GM18951 (cell line): ENCODE results near the gene RNF157.

Source experiments
- POLR2A ChIP-seq: IDR thresholded peaks from 4 replicates; pipeline ENCODE4 v1.6.1; 2011; ENCODE audit warnings: mild to moderate bottlenecking; ENCODE audit not compliant: insufficient read length, insufficient read depth; ENCODE audit errors: extremely low read depth
- in situ Hi-C: fragments of 300-500 bp; cut with MboI; formaldehyde crosslinking; loops from one replicate; pipeline ENCODE4 v1.12.0; 2022; ENCODE audit warnings: low sequenced_read_pairs, mixed read lengths, inconsistent platforms; ENCODE audit not compliant: unreplicated experiment

The RNF157 gene

GRCh38 chr17:76146053-76146851 is 94.0 kb downstream of the RNF157 start:
- in situ Hi-C loops = no loop called here
- no peak for TF ChIP-seq POLR2A

GRCh38 chr17:76145231-76146052 is 94.9 kb downstream of the RNF157 start:
- in situ Hi-C loops = no loop called here
- TF ChIP-seq POLR2A = no peak

GRCh38 chr17:76142585-76143041 is 97.7 kb downstream of the RNF157 start:
- in situ Hi-C loops = no loop called here
- no peak for TF ChIP-seq POLR2A

GRCh38 chr17:76142039-76142584 is 98.2 kb downstream of the RNF157 start:
- in situ Hi-C loops = no loop called here
- no peak for TF ChIP-seq POLR2A

- in situ Hi-C loops = no loop called here
- no peak for TF ChIP-seq POLR2A
Observed at GRCh38 chr17:76141212-76142038, 98.9 kb downstream of the RNF157 start, which contains the start of gene FOXJ1. Gene FOXJ1, minus strand, starts transcription at chr17:76141245. Its CDS starts 850 bp downstream, at chr17:76140395.

GRCh38 chr17:76140661-76141211 is 99.6 kb downstream of the RNF157 start:
- no peak for TF ChIP-seq POLR2A
- in situ Hi-C loops = no loop called here

GRCh38 chr17:76139801-76140660 is 100.3 kb downstream of the RNF157 start:
- TF ChIP-seq POLR2A = no peak
- in situ Hi-C loops = no loop called here

- in situ Hi-C loops = no loop called here
Observed at GRCh38 chr17:76138896-76139752, 101.2 kb downstream of the RNF157 start.

GRCh38 chr17:76138234-76138895 is 101.9 kb downstream of the RNF157 start:
- in situ Hi-C loops = no loop called here
- TF ChIP-seq POLR2A = no peak

More at GRCh38 chr17:76138896-76139752, 101.2 kb downstream of the RNF157 start:
- no peak for TF ChIP-seq POLR2A

GRCh38 chr17:76137351-76138233 is 102.7 kb downstream of the RNF157 start:
- in situ Hi-C loops = no loop called here

More at GRCh38 chr17:76137351-76138233, 102.7 kb downstream of the RNF157 start:
- no peak for TF ChIP-seq POLR2A
